HG03175 (cell line): ENCODE data around the gene KCNK3.
"Not testable (repeated sequence)": the region's sequence is repeated elsewhere in the genome, so short reads cannot be mapped to it uniquely, and the experiment has no call there.

Source experiments
- ATAC-seq: cut with Tn5 transposase; IDR thresholded peaks from one replicate; pipeline ENCODE4 v1.9.1; 2021; ENCODE audit warnings: mild to moderate bottlenecking, moderate library complexity; ENCODE audit not compliant: unreplicated experiment

The KCNK3 gene

GRCh38 chr2:26660363-26660962, 32.1 kb upstream of the KCNK3 start:
- ATAC-seq = no peak

GRCh38 chr2:26665296-26665695, 27.2 kb upstream of the KCNK3 start:
- ATAC-seq = not testable (repeated sequence)

DNA sequence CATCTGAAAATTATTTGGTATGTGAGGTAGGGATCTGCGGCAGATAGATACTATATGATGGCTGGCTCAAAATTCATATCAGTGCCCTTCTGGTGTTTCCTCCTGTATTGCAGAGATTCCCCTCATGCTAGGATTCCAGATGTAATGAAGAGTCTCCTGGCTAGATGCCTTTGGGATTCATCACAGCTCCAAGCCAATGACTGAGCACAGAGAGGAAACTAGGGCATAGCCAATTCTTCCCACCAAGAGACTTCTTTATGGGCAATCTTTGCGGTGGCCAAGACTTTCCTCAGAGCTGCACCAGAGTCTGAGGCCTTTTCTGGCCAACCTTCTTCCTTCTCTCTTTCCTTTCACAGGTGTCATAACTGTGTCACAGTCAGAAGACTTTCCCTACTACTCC, 25.9 kb upstream of the KCNK3 start:
- no peak for ATAC-seq

- no peak for ATAC-seq
These were observed 24.5 kb upstream of the KCNK3 start for GRCh38 chr2:26668041-26668440.

GRCh38 chr2:26668856-26669750, 23.4 kb upstream of the KCNK3 start:
- no peak for ATAC-seq

GRCh38 chr2:26670171-26670570, 22.4 kb upstream of the KCNK3 start:
- ATAC-seq = no peak

DNA sequence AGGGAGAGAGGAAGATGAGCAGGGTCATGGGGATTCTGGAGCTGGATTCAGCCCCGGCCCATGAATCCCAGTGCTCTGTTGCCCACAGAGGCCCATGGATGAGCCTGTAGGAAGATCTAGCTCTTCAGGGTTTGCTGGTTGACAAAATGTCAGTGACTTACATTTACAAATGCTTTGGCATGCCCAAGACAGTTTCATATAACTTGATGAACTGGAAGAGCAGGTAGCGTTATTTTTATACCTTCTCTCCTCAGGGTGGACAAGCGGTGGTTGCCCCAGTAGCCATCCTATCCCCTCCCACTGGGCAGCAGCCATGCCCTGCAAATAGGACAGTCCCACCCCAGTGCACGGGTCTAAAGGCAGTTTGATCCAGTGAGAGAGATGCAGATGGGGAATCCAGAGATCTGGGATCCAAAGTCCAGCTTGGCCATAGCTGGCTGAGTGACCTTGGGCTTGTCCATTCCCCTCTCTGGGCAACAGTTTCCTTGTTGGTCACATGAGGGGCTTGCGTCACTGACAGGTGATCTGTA, 21.5 kb upstream of the KCNK3 start:
- no peak for ATAC-seq

GRCh38 chr2:26671691-26672090, 20.8 kb upstream of the KCNK3 start:
- ATAC-seq = no peak

- no peak for ATAC-seq
These were observed 20.3 kb upstream of the KCNK3 start for GRCh38 chr2:26672112-26672817.

DNA sequence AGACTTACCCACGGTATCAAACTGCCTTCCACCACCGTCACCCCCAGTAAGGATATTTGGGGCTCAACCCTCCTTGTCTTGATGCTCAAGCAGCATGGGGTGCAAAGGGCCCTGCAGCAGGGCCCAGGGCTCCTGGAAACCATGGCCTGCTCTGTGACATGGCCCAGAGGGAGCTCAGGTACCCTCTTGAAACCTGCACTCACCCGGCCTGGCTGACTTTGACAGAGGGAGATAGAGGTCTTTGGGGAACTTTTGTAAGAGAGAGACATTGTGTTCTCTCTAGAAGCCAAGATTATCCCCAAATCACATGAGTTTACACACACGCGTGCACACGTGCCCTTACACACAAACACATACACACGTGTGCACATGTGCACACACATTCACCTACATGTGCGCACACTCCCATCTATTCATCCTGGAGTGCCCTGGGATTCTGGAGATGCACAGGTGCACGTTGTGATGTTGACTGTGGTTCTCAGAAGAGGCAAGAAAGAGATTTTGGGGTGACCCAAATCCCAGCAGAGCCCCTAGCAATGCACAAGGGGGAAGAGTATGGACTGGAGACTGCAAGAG, 19.6 kb upstream of the KCNK3 start:
- no peak for ATAC-seq

- no peak for ATAC-seq
These were observed 18.3 kb upstream of the KCNK3 start for GRCh38 chr2:26674002-26674751.

GRCh38 chr2:26674771-26675170, 17.8 kb upstream of the KCNK3 start:
- ATAC-seq = no peak

DNA sequence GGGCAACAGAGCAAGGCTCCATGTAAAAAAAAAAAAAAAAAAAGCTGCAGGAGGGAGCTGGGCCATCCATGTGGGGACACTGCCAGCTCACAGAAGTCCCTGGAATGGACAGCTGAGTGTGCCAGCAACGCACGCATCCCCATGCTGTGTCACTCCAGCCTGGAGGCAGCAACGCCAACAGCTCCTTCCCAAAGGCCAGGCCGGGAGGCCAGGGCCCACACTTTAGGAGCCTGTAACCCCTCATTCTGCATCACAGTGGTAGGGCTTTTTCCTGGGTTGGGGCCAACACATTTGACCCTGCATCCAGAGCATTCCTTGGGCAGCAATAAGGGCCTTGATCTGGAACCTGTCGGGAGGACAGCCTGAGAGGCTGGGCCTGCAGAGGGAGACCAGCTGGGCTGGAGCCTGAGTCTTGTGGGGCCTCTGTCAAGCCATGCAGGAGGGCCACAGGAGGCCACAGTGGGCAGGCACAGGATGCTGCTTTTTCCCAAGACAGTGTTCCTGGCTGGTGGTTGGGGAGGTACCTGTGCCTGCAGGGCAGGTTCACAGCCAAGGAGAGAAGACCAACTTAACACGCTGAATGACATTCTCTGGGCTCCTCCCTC, 16.8 kb upstream of the KCNK3 start:
- no peak for ATAC-seq

DNA sequence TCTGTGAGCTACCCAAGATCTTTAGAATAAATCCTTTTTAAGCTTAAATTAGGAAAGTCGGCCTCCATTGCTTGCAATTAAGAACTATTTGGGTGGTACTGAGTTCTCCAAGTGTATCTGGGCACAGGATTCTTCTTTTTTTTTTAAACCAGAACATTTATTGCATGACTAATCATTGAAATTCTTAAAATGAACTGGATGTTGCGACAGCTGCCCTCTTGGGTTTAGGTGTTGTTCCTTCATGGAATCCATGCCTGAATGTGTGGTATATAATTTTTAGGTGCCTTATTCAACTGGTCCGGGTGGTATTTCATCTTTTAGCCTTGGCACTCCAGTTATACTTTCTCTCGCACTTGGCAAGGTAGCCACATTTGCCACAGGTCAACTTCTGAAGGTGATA, 14.5 kb upstream of the KCNK3 start:
- no peak for ATAC-seq

GRCh38 chr2:26679867-26680266, 12.7 kb upstream of the KCNK3 start:
- ATAC-seq = no peak

DNA sequence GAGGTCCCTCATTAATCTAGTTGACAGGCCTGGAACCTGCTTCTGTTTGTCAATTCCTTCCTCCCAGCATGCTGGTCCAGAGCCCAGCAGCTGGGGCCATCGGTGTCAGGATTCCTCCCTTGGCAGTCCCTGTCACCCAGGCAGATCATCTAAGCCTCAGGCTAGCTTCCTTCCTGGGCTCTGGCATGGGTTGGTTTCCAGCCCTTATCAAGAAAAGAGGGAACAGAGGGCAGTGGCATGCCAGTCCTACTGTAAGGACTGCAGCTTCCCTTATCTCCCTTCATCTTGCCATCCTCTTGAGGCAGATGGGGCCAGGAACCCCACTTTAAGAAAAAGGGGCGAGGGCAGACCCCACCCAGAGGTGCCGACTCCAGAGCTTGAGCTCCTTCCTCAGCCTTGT, 10.9 kb upstream of the KCNK3 start:
- ATAC-seq = no peak

DNA sequence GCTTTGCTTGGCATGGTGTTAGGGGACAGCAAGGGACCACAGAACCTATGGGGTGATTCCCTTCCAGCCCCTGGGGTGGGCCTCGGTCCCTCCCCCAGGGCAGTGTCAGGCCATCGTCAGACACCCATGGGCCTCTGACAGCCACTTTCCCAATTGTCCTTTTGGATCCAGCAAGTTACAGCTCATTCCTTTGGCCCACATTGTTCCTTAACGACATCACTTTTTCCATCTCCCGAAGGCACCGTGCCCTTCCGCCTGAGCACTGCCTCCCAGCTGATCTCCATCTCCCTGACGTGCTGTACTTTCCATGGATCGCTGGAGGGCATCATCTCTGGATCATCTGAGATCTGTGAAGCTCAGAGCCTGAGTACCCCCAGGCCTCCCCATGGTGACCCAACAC, 10.4 kb upstream of the KCNK3 start:
- ATAC-seq = no peak

GRCh38 chr2:26683583-26683982, 8.9 kb upstream of the KCNK3 start:
- ATAC-seq = no peak

- no peak for ATAC-seq
These were observed 7.2 kb upstream of the KCNK3 start for GRCh38 chr2:26685341-26685740.
